Gastrocnemius medialis (tissue), 4 donors: ENCODE data around the gene NCK2.

Experiments
- CTCF ChIP-seq, 5 experiments: fragments of 450-650 bp in 3 of 5; fragments of 200-600 bp in 2 of 5; sonication (generic) in 2 of 5; IDR thresholded peaks in 4 of 5; conservative IDR thresholded peaks in 1 of 5; 1 replicate in 4 of 5; 2 replicates in 1 of 5; pipeline ENCODE4 v1.5.1; 2016 to 2019; ENCODE audit warnings: antibody characterized with exemption in 5 of 5, mild to moderate bottlenecking in 3 of 5, moderate library complexity in 3 of 5
- POLR2A ChIP-seq, 2 donors: fragments of 450-650 bp; IDR thresholded peaks; one replicate each; pipeline ENCODE4 v1.6.1; 2017; ENCODE audit warnings: antibody characterized with exemption in 2 of 2, mild to moderate bottlenecking in 2 of 2, moderate library complexity in 2 of 2

- TF ChIP-seq CTCF (IDR thresholded peaks at IDR 0.05 in 4 of 5, conservative IDR thresholded peaks at IDR 0.05 in 1 of 5) (no peak), POLR2A (IDR thresholded peaks at IDR 0.05) (no peak)
These were observed 48.7 kb downstream of the NCK2 start for GRCh38 chr2:105793196-105793975.
